Ectodermal cell (in vitro differentiated cells): ENCODE results near the gene TRIP13.
A peak's percentile ranks its signal among the peaks of the same experiment; 100 is the strongest.
"Not testable (repeated sequence)": the region's sequence is repeated elsewhere in the genome, so short reads cannot be mapped to it uniquely, and the experiment has no call there.

Experiments
- H3K27ac ChIP-seq: 2 replicates; pipeline ENCODE4 v1.7.0; 2013; ENCODE audit warnings: mild to moderate bottlenecking, low read depth, low read length; ENCODE audit not compliant: insufficient read depth, poor library complexity, severe bottlenecking
- H3K27me3 ChIP-seq: 2 replicates; pipeline ENCODE4 v1.7.0; 2013; ENCODE audit warnings: mild to moderate bottlenecking, low read length; ENCODE audit not compliant: insufficient read depth, control insufficient read depth, poor library complexity, severe bottlenecking
- H3K36me3 ChIP-seq: one replicate; pipeline ENCODE4 v1.7.0; 2013; ENCODE audit warnings: low read length; ENCODE audit not compliant: control insufficient read depth, insufficient read depth
- H3K4me1 ChIP-seq: one replicate; pipeline ENCODE4 v1.7.0; 2013; ENCODE audit warnings: low read length; ENCODE audit not compliant: control insufficient read depth, insufficient read depth
- H3K4me3 ChIP-seq: 2 replicates; pipeline ENCODE4 v1.7.0; 2013; ENCODE audit warnings: low read depth, low read length, control low read depth; ENCODE audit not compliant: insufficient read depth
- H3K9me3 ChIP-seq: 2 replicates; pipeline ENCODE4 v1.7.0; 2013; ENCODE audit warnings: mild to moderate bottlenecking, low read length, moderate library complexity; ENCODE audit not compliant: control insufficient read depth
- WGBS, 2 experiments: methylation state at CpG; one replicate each; pipeline ENCODE4 v1.1.7; 2013; ENCODE audit warnings: missing lambda C conversion rate in 2 of 2; 5-methylcytosine and 5-hydroxymethylcytosine counted together

The TRIP13 gene

GRCh38 chr5:909086-909485 is 16.4 kb downstream of the TRIP13 start:
- H3K9me3 ChIP-seq: no peaks in the 10 kb centered on the region
- no peak overlapping the region for H3K4me3 ChIP-seq
- peaks cover 11% of the 10 kb centered on the region for H3K4me1 ChIP-seq
- H3K27ac ChIP-seq: no peak overlapping the region
- 93% methylated on average over 8 of the region's 8 CpGs for WGBS, 2 experiments
- H3K36me3 ChIP-seq: peaks cover 23% of the 10 kb centered on the region
- H3K27me3 ChIP-seq: no peaks in the 10 kb centered on the region

GRCh38 chr5:909994-910768 is 17.5 kb downstream of the TRIP13 start:
- Histone ChIP-seq H3K4me1 (peaks cover 11% of the 10 kb centered on the region), H3K9me3 (no peaks in the 10 kb centered on the region), H3K4me3 (no peak overlapping the region), H3K27ac (no peak overlapping the region), H3K27me3 (no peaks in the 10 kb centered on the region), H3K36me3 (peaks cover 17% of the 10 kb centered on the region)
- WGBS, 2 experiments: 92 to 95% methylated on average over 18 of the region's 18 CpGs

- Histone ChIP-seq H3K27ac (no peak overlapping the region), H3K27me3 (no peaks in the 10 kb centered on the region), H3K4me3 (no peak overlapping the region), H3K9me3 (no peaks in the 10 kb centered on the region), H3K4me1 (peaks cover 11% of the 10 kb centered on the region), H3K36me3 (peaks cover 12% of the 10 kb centered on the region)
- 96% methylated on average over 7 of the region's 7 CpGs for WGBS, 2 experiments
Observed at GRCh38 chr5:910769-911160, 18.1 kb downstream of the TRIP13 start.

- peaks cover 15% of the 10 kb centered on the region for H3K36me3 ChIP-seq
- WGBS, 2 experiments: 94 to 97% methylated on average over 11 of the region's 11 CpGs
- H3K9me3 ChIP-seq: no peaks in the 10 kb centered on the region
- H3K4me3 ChIP-seq: no peak overlapping the region
- no peak overlapping the region for H3K27ac ChIP-seq
- peaks cover 11% of the 10 kb centered on the region for H3K4me1 ChIP-seq
- no peaks in the 10 kb centered on the region for H3K27me3 ChIP-seq
Observed at GRCh38 chr5:911601-912000, 18.9 kb downstream of the TRIP13 start.

- Histone ChIP-seq H3K9me3 (no peaks in the 10 kb centered on the region), H3K4me1 (peaks cover 11% of the 10 kb centered on the region), H3K27ac (peak overlapping the region; percentile 19), H3K27me3 (no peaks in the 10 kb centered on the region), H3K36me3 (peaks cover 20% of the 10 kb centered on the region), H3K4me3 (no peak overlapping the region)
- WGBS, 2 experiments: 90% methylated on average over 44 of the region's 44 CpGs
Observed at GRCh38 chr5:912280-913091, 19.8 kb downstream of the TRIP13 start.

- peaks cover 10% of the 10 kb centered on the region for H3K36me3 ChIP-seq
- no peaks in the 10 kb centered on the region for H3K27me3 ChIP-seq
- H3K4me3 ChIP-seq: no peak overlapping the region
- no peaks in the 10 kb centered on the region for H3K9me3 ChIP-seq
- 95 to 96% methylated on average over 14 of the region's 14 CpGs for WGBS, 2 experiments
- H3K4me1 ChIP-seq: peaks cover 11% of the 10 kb centered on the region
- no peak overlapping the region for H3K27ac ChIP-seq
Observed at GRCh38 chr5:914174-914573, 21.5 kb downstream of the TRIP13 start.

- Histone ChIP-seq H3K4me1 (peaks cover 11% of the 10 kb centered on the region), H3K4me3 (no peak overlapping the region), H3K9me3 (no peaks in the 10 kb centered on the region), H3K36me3 (peaks cover 10% of the 10 kb centered on the region), H3K27me3 (no peaks in the 10 kb centered on the region), H3K27ac (no peak overlapping the region)
- 95% methylated on average over 7 of the region's 7 CpGs for WGBS, 2 experiments
Observed at GRCh38 chr5:914612-915011, 21.9 kb downstream of the TRIP13 start.

GRCh38 chr5:915346-915745 is 22.7 kb downstream of the TRIP13 start:
- H3K9me3 ChIP-seq, H3K4me3 ChIP-seq, H3K27ac ChIP-seq, H3K27me3 ChIP-seq: not testable (repeated sequence)
- peaks cover 10% of the 10 kb centered on the region for H3K36me3 ChIP-seq
- H3K4me1 ChIP-seq: peaks cover 11% of the 10 kb centered on the region
- 95 to 96% methylated on average over 12 of the region's 12 CpGs for WGBS, 2 experiments

GRCh38 chr5:915946-916345 is 23.3 kb downstream of the TRIP13 start:
- no peaks in the 10 kb centered on the region for H3K9me3 ChIP-seq
- peaks cover 10% of the 10 kb centered on the region for H3K36me3 ChIP-seq
- no peak overlapping the region for H3K4me3 ChIP-seq
- H3K4me1 ChIP-seq: peaks cover 11% of the 10 kb centered on the region
- H3K27me3 ChIP-seq: no peaks in the 10 kb centered on the region
- 97% methylated on average over 12 of the region's 12 CpGs for WGBS, 2 experiments
- H3K27ac ChIP-seq: no peak overlapping the region

GRCh38 chr5:916441-917293 is 24.0 kb downstream of the TRIP13 start:
- WGBS, 2 experiments: 95% methylated on average over 14 of the region's 14 CpGs
- Histone ChIP-seq H3K4me1 (peaks cover 11% of the 10 kb centered on the region), H3K9me3 (no peaks in the 10 kb centered on the region), H3K36me3 (peaks cover 10% of the 10 kb centered on the region), H3K27ac (no peak overlapping the region), H3K4me3 (no peak overlapping the region), H3K27me3 (no peaks in the 10 kb centered on the region)
